OCI-LY3 (cell line): ENCODE measurements around the gene SCUBE2.
A peak's percentile ranks its signal among the peaks of the same experiment; 100 is the strongest.

Source experiments
- H2AFZ ChIP-seq: fragments of 200-600, 300-600 bp; shearing (Covaris generic); 2 replicates; pipeline ENCODE4 v1.6.0; 2014; ENCODE audit warnings: antibody characterized with exemption, low read depth, low read length
- H3K27ac ChIP-seq: fragments of 200-600, 300-600 bp; sonication (generic); 2 replicates; pipeline ENCODE4 v1.5.1; 2014; ENCODE audit warnings: mild to moderate bottlenecking, low read length, moderate library complexity, mixed read lengths
- H3K27me3 ChIP-seq: fragments of 200-600, 300-600 bp; sonication (generic); 2 replicates; pipeline ENCODE4 v1.6.1; 2014; ENCODE audit warnings: low read depth, low read length, mixed read lengths
- H3K36me3 ChIP-seq: fragments of 200-600, 300-600 bp; sonication (generic); replicated peaks from 2 replicates; pipeline ENCODE3; 2014; ENCODE audit warnings: low read depth, low read length, mixed read lengths
- H3K4me1 ChIP-seq: fragments of 300-600, 200-600 bp; sonication (generic); 2 replicates; pipeline ENCODE4 v1.6.1; 2014; ENCODE audit warnings: low read length, mixed read lengths
- H3K4me2 ChIP-seq: fragments of 200-600, 300-600 bp; sonication (generic); 2 replicates; pipeline ENCODE4 v1.6.1; 2014; ENCODE audit warnings: low read length, mixed read lengths
- H3K4me3 ChIP-seq: fragments of 300-600, 200-600 bp; sonication (generic); 2 replicates; pipeline ENCODE4 v1.5.1; 2014; ENCODE audit warnings: antibody characterized with exemption, mild to moderate bottlenecking, low read length, moderate library complexity
- H3K79me2 ChIP-seq: fragments of 300-600, 200-600 bp; shearing (Covaris generic); 2 replicates; pipeline ENCODE4 v1.6.1; 2014; ENCODE audit warnings: mild to moderate bottlenecking, low read length, mixed read lengths
- H3K9ac ChIP-seq: fragments of 300-600, 200-600 bp; shearing (Covaris generic); 2 replicates; pipeline ENCODE4 v1.6.0; 2014; ENCODE audit warnings: mild to moderate bottlenecking, low read length, moderate library complexity
- H3K9me3 ChIP-seq: fragments of 200-600, 300-600 bp; shearing (Covaris generic); 2 replicates; pipeline ENCODE4 v1.6.1; 2014; ENCODE audit warnings: low read length, mixed read lengths; ENCODE audit not compliant: insufficient read depth
- H4K20me1 ChIP-seq: fragments of 200-600, 300-600 bp; sonication (generic); 2 replicates; pipeline ENCODE4 v1.6.1; 2016; ENCODE audit warnings: low read length, mixed read lengths; ENCODE audit not compliant: insufficient read depth
- EZH2phosphoT487 ChIP-seq: fragments of 200-600 bp; shearing (Covaris generic); IDR thresholded peaks from 2 replicates; pipeline ENCODE4 v1.6.1; 2018; ENCODE audit warnings: antibody characterized with exemption, mixed run types, low read depth
- TF ChIP-seq, protein P1 (sequence below): fragments of 200-600, 300-600 bp; sonication (generic); IDR thresholded peaks from 2 replicates; pipeline ENCODE4 v1.5.1; 2014; ENCODE audit warnings: antibody characterized with exemption, low read length, low read depth

The SCUBE2 gene

DNA sequence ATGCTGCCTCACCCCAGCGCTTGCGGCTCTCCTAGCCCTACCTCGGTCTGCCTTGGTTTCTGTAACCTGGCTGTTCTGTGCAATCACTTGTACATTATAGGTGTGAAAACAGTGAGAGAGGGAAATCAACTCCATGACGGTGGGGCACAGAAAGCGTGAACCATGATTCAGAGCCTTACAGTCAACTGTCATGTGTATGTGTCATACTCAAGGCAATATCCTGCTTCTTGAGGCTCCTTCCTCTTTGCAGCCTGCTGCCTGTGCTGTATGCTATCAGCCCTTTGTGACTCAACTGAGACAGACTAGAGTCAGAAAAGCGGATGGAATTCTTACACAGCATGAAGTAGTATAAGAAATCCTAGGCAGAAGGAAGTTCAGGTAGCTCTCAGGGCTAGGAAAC, 89.7 kb downstream of the SCUBE2 start:
- Histone ChIP-seq H3K4me1 (no peaks in the 10 kb centered on the region), H3K4me3 (no peak overlapping the region), H3K27me3 (peaks cover 5% of the 10 kb centered on the region; the same call in 1 of the 2 replicates), H3K9ac (no peak overlapping the region), H2AFZ (no peak overlapping the region; the same call in 1 of the 2 replicates), H3K79me2 (no peaks in the 10 kb centered on the region), H4K20me1 (no peaks in the 10 kb centered on the region), H3K36me3 (no peaks in the 10 kb centered on the region), H3K9me3 (no peaks in the 10 kb centered on the region), H3K4me2 (no peak overlapping the region; the same call in 1 of the 2 replicates), H3K27ac (no peak overlapping the region)
- no peak for TF ChIP-seq EZH2phosphoT487
- TF ChIP-seq, protein P1, sequence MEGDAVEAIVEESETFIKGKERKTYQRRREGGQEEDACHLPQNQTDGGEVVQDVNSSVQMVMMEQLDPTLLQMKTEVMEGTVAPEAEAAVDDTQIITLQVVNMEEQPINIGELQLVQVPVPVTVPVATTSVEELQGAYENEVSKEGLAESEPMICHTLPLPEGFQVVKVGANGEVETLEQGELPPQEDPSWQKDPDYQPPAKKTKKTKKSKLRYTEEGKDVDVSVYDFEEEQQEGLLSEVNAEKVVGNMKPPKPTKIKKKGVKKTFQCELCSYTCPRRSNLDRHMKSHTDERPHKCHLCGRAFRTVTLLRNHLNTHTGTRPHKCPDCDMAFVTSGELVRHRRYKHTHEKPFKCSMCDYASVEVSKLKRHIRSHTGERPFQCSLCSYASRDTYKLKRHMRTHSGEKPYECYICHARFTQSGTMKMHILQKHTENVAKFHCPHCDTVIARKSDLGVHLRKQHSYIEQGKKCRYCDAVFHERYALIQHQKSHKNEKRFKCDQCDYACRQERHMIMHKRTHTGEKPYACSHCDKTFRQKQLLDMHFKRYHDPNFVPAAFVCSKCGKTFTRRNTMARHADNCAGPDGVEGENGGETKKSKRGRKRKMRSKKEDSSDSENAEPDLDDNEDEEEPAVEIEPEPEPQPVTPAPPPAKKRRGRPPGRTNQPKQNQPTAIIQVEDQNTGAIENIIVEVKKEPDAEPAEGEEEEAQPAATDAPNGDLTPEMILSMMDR: no peak

DNA sequence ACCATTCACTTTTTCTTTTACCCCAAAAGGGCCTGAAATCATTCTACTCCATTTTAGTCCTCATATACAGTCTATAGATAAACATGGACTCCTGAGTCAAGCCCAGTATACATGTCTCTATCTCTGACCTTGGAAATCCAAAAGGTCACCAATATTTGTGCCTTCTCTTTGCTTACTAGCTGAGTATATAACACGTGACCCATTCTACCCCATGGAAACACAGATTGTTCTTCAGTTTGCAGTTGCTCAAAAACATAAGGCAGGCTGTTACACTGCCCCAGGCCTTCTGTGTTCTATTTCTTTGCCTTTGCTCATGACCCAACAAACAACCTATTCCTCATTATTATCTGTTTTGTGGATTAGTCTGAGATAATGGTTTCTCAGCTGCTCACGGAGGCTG, 93.4 kb downstream of the SCUBE2 start:
- no peak overlapping the region for H3K9ac ChIP-seq
- peak overlapping the region; percentile 60; the same call in 1 of the 2 replicates for H2AFZ ChIP-seq
- H3K4me2 ChIP-seq: no peak overlapping the region
- H3K36me3 ChIP-seq: no peaks in the 10 kb centered on the region
- no peaks in the 10 kb centered on the region for H3K79me2 ChIP-seq
- peaks cover 22% of the 10 kb centered on the region for H3K27me3 ChIP-seq
- TF ChIP-seq, protein P1: no peak
- no peak for TF ChIP-seq EZH2phosphoT487
- H3K4me1 ChIP-seq: no peaks in the 10 kb centered on the region
- no peaks in the 10 kb centered on the region for H3K9me3 ChIP-seq
- H3K4me3 ChIP-seq: no peak overlapping the region
- H4K20me1 ChIP-seq: no peaks in the 10 kb centered on the region
- no peak overlapping the region for H3K27ac ChIP-seq

- Histone ChIP-seq H3K9ac (no peak overlapping the region), H3K4me2 (no peak overlapping the region), H2AFZ (no peak overlapping the region), H4K20me1 (no peaks in the 10 kb centered on the region), H3K79me2 (no peaks in the 10 kb centered on the region), H3K27ac (no peak overlapping the region), H3K36me3 (no peaks in the 10 kb centered on the region), H3K4me3 (no peak overlapping the region), H3K27me3 (peaks cover 22% of the 10 kb centered on the region), H3K9me3 (no peaks in the 10 kb centered on the region), H3K4me1 (no peaks in the 10 kb centered on the region)
- TF ChIP-seq EZH2phosphoT487: no peak
- TF ChIP-seq, protein P1: no peak
Measured at GRCh38 chr11:8997451-8997850, 93.9 kb downstream of the SCUBE2 start.

DNA sequence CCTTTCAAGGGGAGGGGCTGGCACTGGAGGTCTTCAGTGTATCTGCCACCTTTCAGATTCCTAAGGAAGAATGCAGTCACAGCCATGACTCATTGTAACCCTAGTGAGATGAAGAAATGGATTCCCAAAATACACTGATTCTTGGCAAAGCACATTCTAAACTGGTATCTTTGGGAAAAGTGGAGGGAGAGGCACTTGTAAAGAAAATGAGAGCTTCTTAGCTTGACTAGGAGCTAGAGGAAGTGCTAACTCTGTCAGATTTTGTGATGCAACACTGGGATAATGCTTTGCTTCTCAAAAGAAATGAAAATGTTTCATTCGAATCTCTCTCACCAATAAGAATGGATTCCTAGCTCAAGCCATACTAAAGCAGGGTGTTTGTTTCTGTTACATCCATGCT, 101.9 kb downstream of the SCUBE2 start:
- no peaks in the 10 kb centered on the region for H3K79me2 ChIP-seq
- no peak overlapping the region for H3K9ac ChIP-seq
- H3K27me3 ChIP-seq: peaks cover 6% of the 10 kb centered on the region
- H3K4me2 ChIP-seq: no peak overlapping the region
- H4K20me1 ChIP-seq: no peaks in the 10 kb centered on the region
- no peak overlapping the region for H2AFZ ChIP-seq
- TF ChIP-seq, protein P1: no peak
- TF ChIP-seq EZH2phosphoT487: no peak
- no peaks in the 10 kb centered on the region for H3K36me3 ChIP-seq
- no peaks in the 10 kb centered on the region for H3K4me1 ChIP-seq
- no peak overlapping the region for H3K27ac ChIP-seq
- H3K9me3 ChIP-seq: no peaks in the 10 kb centered on the region
- no peak overlapping the region for H3K4me3 ChIP-seq
